ENCODE data around the gene GPD2.
"Not testable (repeated sequence)": the region's sequence is repeated elsewhere in the genome, so short reads cannot be mapped to it uniquely, and the experiment has no call there.

Gene GPD2

DNA sequence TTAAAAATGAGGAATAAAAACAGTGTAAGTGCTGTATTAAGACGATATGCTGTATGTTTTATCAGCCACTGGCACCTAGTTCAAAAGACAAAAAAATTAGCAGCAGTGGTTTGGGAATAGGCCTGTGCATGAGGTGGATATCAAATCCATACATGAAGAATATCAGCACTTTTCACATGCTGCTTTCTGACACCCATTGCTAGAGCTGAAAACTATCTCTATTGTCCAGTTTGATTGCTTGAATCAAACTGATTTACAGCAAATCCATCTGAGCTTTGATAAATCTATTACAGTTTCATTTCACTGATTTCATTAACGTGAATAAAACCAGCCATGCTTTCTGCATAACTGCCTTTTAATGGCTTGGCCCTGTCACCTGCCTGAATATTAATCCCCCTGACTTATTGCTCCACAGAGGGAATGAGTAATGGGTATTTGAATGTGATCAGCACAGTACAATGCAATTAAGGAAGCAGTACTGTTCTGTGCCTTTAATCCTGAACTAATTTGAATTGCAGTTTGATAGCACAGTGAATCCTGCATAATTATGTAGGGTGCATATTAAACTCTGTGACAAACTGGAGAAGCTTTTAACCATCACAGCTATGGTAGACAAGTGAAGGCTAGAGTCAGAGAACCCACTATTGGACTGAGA lies 154.0 kb downstream of the GPD2 start:
- DNase-seq = no peak

DNA sequence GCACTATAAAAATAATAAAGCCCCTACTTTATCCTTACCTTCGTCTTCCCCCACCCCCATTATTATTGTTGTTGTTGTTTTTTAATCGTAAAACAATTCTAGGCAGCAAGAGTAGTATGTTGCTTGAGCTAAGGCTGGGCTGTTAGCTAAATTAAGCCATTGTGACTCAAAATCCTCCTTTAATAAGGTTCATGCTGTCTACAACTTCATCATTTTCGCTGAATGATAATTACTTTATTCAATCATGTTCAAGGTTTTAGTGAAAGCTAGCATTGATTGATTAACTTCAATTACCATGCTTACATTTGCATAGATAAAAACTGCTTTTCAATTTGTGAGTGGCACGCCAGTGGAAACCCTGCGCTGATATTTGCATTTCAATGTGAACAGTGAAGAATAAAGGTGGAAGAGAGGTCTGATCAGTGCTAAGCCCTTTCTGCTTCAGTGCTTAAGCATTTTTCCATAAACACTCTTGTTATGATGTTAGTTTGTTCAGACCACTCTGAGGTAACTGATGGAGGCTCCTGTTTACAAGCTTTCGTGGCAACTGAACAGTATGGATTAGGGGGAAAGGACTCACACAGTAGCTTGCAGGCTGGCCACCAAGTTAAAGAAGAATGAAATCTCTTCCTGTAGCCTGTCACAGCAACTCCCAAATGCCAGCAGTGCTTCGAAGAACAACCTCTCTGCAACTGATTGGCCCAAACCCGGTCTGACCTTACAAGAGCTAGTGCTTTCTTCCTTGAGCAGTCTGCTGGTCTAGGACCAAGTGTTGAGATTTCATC lies 156.8 kb downstream of the GPD2 start:
- DNase-seq = no peak

DNA sequence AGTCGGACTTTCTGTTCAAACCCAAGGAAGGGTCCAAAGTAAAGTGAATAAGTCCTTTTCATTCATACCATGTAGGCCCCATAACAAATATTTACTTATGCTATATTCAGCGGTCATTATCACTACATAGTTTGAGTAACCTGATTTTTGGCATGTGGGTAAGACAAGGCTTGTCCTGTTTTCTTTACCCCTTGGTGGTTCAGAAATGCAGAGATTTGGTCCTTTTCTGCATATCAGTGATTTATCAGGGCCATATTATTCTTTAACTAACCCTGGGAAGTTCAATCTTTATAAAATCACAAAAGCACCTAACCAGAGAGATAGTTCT lies 157.4 kb downstream of the GPD2 start:
- no peak for DNase-seq

DNA sequence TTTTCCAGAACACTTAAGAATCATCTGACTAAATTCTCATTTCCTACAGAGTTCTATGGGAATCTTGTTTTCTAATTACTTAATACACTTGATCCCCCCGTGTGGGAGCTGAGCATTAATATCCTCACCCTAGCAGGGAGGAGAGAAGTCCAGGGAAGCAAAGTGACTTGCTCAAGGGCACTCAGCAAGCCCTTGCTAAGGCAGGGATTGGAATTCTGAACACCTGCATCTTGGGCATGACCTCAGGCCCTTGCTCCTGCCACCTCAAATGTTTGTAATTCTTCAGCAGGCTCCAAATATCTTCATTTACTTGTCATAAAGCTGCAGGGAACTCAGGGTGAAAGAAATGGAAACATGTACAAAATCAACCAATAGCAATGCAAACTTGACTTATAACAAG lies 162.4 kb downstream of the GPD2 start:
- DNase-seq = no peak

DNA sequence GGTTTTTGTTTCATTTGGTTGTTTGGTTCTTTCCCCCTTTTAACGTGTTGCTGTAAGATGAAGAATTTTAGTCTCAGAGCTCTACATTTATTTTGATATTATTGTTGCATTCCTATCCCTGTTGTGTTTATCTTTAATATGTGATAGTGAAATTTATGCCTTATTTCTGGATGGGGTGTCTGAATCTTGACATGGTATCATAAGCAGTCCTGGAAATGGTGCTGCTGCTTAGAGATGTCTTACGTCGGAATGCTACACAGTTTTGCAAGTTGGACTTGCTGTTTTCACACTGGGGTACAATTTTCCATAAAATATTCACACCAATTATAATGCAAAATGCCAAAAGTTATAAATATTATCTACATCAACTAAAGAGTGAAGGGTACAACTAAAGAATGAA lies 164.0 kb downstream of the GPD2 start:
- DNase-seq = no peak

DNA sequence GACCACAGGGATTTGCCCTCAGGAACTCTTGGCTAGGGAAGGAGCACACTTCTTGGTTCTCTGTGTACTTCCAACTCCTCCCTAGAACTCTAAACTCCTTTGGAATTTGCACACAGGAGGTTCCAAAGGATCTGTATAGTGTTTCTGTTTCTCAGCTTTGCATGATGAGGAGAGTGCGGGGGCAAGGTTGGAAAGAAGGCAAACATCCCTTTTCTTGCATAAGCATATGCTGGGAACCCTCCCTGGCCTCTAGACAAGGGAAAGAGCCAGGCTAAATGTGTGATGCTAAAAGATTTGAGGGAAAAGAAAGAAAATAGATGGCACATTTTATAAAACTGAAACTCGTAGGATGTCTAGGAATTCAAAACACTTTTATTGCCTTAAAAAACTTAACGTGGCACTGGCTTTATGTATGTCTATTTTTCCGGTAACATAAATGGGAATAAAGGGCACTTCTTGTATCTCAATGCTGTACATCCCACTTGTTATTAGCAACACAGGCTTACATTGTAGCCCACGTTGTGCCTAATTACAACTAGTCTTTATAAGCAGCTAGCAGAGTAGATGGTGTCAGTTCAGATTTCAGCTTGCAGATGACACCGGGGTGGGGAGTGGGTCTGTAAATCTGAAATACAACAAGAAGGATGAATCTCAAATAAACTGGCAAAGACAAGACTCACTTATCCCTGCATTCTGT lies 165.8 kb downstream of the GPD2 start:
- no peak for DNase-seq

DNA sequence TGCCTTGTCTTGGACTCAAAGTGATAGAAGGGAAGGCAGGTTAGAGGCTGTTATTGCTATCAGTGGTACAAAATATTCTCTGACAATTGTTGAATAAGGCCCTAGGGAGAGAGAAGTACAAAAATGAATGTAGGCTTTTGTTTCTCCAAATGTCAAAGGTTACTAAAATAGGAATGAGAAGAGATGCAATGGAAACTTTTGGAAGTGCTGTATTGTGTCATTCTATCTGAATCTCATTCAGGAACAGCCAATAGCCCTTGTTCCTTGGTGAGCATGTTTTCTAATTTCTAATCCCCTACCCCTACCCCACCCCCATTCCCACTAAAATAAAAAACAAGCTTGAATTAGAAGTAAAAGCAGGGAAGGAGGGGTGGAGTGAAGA lies 166.4 kb downstream of the GPD2 start:
- no peak for DNase-seq

DNA sequence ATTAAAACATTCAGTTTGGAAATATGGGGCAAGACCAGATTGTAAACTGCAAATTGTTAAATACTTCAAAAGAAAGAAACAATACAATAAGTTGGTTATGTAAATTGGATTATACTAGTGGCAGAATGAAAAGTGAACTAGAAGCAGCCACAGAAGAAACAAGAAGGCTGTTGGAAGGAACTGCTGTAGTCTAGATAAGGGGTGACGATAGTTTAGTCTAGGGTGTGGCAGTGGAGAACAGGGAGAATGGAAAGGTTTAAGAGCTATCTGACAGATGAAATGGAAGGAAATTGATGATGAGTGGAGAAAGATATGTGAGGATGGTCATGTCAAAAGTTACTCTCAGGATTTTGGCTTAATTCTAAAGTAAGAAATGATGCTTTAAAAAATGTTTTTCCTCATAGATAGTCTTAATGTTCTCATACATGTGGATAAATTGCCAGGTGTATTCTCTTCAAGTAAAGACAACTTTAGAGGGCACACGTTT lies 179.7 kb downstream of the GPD2 start:
- DNase-seq = no peak

DNA sequence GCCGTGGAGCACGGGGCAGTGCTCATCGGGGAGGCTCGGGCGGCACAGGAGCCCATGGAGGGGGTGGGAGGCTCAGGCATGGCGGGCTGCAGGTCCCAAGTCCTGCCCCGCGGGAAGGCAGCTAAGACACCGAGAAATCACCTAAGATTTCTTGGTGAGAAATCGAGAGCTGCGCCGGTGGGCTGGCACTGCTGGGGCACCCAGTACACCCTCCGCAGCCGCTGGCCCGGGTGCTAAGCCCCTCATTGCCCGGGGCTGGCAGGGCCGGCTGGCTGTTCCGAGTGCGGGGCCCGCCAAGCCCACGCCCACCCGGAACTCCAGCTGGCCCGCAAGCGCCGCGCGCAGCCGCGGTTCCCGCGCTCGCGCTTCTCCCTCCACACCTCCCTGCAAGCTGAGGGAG lies 181.9 kb downstream of the GPD2 start:
- DNase-seq = not testable (repeated sequence)

DNA sequence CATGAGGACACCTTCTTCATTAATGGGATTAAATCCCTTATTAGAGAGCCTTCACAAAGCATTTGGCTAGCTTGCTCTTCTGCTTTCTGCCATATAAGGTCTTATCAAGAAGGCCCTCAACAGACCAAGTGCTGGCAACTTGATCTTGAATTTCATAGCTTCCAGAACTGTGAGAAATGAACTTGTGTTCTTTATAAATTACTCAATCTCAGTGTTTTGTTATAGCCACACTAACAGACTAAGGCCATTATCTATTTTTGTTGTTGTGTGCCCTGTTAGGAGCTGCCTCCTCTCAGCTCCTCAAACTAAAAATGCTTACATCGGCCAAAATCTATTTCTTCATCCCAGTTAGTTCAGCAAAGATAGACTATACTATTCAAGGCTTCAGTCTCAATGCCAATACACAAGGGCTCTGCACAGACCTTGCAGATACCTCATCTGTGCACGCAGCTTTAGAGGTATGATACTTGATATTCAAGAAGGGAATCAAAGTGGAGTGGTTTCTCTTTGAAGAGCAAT lies 182.9 kb downstream of the GPD2 start:
- DNase-seq = no peak

DNA sequence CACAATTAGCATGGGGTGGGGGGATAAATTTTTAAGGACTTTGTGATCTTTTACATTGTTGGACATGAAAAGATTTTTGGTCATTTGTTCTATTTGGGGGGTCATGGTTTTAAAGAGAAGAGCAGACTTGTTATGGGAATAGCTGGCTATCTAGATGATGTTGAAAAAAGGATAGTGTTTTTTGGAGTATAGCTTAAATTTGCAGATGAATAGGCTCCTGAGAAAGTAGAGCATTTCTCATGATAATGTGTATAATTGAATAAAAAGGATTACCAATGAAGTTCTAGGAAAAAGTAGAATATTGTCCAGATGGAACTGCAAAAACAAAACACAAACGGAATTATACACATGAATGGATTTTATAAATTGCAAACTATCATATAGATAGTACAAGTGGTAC lies 186.3 kb downstream of the GPD2 start:
- no peak for DNase-seq

DNA sequence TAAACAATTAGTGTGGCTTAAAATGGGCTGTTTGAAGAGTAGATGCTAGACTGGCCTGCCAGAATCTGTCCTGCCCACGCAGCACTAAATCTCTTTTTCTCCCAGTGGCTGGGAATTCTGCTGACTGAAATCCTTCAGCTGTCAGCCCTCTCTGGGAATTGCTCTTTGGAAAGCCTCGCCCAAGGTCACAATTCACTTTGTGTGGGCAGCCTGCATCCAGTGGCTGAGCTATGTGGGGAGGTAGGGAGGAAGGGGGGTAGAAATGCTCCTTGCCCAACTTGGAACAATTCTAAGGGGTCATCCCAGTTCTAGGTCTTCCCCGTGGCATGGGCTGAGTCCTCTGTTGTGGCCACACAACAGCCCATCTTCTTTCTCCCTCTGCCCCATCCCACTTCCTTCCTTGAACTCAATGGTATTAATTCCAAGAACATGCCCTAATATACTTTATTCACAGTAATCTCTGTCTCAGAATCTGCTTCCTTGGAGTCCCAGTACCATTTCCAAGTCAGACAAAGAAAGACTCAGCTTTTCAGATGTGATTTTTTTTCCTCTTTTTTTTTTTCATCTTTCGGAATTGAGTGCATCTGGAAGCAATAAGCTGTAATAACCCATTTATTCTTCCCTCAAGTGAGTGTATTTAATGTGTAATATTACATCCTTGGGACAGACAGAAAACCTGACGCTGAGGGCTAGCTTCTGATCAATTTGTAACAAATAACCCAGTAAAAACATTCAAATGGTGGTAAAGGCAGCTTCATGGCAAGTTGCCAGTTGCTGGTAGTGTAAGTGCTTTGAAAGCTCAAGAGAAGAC lies 189.4 kb downstream of the GPD2 start:
- DNase-seq = no peak

DNA sequence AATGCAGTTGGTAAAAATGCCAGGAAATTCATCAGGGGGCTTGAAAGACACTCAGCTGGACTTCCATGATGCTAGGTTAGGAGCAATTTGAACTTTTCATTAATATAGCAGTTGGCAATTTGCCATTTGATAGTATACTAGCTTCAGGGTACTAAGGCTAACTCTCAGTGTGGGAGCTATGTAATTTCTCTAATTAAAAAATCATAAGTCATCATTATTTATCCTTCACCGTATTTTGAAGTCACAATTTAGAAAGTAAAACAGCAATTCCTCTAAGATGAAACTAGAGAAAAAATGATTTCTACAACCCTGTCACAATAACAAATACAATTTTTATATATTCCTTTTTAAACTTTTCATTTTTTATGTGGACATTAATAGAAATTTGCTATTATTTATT lies 190.8 kb downstream of the GPD2 start:
- DNase-seq = no peak

DNA sequence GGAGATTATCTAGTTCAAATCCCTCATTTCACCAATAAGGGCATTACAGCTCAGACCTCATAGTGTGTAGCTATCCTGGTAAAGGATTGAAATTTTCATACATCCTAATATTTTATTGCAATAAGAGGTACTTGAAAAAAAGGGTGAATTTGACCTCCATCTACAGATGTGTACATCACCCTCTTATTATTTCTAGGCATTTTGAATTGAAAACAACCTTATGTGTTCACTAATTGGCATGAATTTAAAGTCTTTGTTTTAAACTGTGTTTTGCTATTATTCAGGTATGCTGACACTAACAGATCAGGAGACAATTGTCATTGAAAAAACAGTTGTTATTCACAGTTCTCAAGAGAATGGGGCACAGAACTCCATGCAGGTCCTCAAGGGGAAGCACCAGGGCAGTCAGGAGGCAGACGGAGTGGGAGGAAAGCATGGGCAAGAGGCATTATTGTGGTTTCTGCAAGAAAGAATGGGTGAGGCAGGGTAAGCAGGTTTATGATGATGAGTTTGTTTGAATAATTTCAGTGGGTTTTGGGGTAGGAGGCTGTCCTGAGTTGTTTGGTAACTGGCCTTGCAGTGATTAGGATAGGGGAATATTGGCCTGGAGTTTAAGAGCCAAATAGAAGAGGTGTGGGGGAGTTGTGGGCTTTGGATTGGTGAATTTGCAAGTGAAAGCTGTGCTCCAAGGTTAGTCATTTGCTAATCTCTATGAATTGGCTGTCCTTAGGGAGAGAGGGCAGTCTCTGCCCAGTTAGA lies 194.6 kb downstream of the GPD2 start:
- DNase-seq = no peak

DNA sequence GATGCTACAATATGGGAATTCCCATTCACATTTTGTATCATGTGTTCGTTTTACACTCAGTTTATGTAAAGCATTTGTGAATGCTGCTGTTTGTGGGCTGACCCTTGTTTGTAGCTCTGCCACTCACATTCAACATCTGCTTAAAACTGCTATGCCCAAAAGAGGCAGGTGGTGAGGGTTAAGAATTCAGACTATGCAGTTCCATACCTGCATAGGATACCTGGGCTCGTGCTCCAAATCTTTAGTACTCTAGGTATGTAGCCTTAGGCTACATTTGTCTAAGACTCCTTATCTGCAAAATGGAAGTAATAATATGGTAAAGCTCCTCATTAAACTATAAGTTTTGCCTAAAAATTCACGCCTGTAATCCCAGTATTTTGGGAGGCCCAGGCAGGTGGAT lies 199.5 kb downstream of the GPD2 start:
- no peak for DNase-seq

Data from NCI-H2081 (cell line).